Measurements from ENCODE around the gene SEMA6C.
A peak's percentile ranks its signal among the peaks of the same experiment; 100 is the strongest.
"Not testable (repeated sequence)": the region's sequence is repeated elsewhere in the genome, so short reads cannot be mapped to it uniquely, and the experiment has no call there.

SEMA6C gene

GRCh38 chr1:151146412-151147131 lies at the start of gene SEMA6C:
TSS of gene SEMA6C (minus strand) at chr1:151146631. CDS start at chr1:151142621, 4,010 bp downstream.
- peak; percentile 62 to 81 (median 69) for DNase-seq

GRCh38 chr1:151194894-151195594 lies 48.6 kb upstream of the SEMA6C start:
- DNase-seq, result not testable (repeated sequence)

GRCh38 chr1:151193856-151194255 lies 47.4 kb upstream of the SEMA6C start:
- no peak for DNase-seq

GRCh38 chr1:151193304-151193703 lies 46.9 kb upstream of the SEMA6C start:
- no peak for DNase-seq

GRCh38 chr1:151192047-151192446 lies 45.6 kb upstream of the SEMA6C start:
- no peak for DNase-seq

- DNase-seq, result peak; percentile 54 to 80 (median 66)
Observed at GRCh38 chr1:151189637-151190445, 43.4 kb upstream of the SEMA6C start, which contains the start of gene VPS72. TSS of gene VPS72 (minus strand) at chr1:151190197. CDS start at chr1:151190121, 76 bp downstream.

- not testable (repeated sequence) for DNase-seq
Observed at GRCh38 chr1:151188667-151189066, 42.2 kb upstream of the SEMA6C start.

GRCh38 chr1:151187205-151187604 lies 40.8 kb upstream of the SEMA6C start:
- DNase-seq, result no peak

GRCh38 chr1:151184211-151184610 lies 37.8 kb upstream of the SEMA6C start:
- no peak for DNase-seq

- no peak for DNase-seq
Observed at GRCh38 chr1:151176514-151177045, 30.1 kb upstream of the SEMA6C start.

- DNase-seq, result no peak
Observed at GRCh38 chr1:151175863-151176262, 29.4 kb upstream of the SEMA6C start, which contains the start of gene TMOD4. TSS of gene TMOD4 (minus strand) at chr1:151175981. CDS start at chr1:151174875, 1,106 bp downstream.

- DNase-seq, result no peak
Observed at GRCh38 chr1:151175041-151175741, 28.8 kb upstream of the SEMA6C start.

GRCh38 chr1:151171190-151171589 lies 24.8 kb upstream of the SEMA6C start:
- DNase-seq, result no peak

- DNase-seq, result no peak
Observed at GRCh38 chr1:151167116-151167515, 20.7 kb upstream of the SEMA6C start.

GRCh38 chr1:151166505-151166956 lies 20.1 kb upstream of the SEMA6C start:
- DNase-seq, result no peak

- DNase-seq, result peak; percentile 76 to 88 (median 84)
Observed at GRCh38 chr1:151165738-151166504, 19.5 kb upstream of the SEMA6C start, which contains the start of the genes LYSMD1 and SCNM1. TSS of gene LYSMD1 (minus strand) at chr1:151165902. CDS start at chr1:151165258, 644 bp downstream. TSS of gene SCNM1 (plus strand) at chr1:151166144. CDS start at chr1:151166153, 9 bp downstream.

- DNase-seq, result no peak
Observed at GRCh38 chr1:151165281-151165737, 18.9 kb upstream of the SEMA6C start.

- no peak for DNase-seq
Observed at GRCh38 chr1:151164732-151165280, 18.4 kb upstream of the SEMA6C start.

- no peak for DNase-seq
Observed at GRCh38 chr1:151159373-151159772, 12.9 kb upstream of the SEMA6C start.

- DNase-seq, result no peak
Observed at GRCh38 chr1:151158751-151159251, 12.4 kb upstream of the SEMA6C start.
